Endodermal cell (in vitro differentiated cells): ENCODE measurements around the gene TMEM115. TPM values are rescaled to one million over a fixed set of nuclear protein-coding genes. Genes with fewer than 3 reads are reported as not detected.
A peak's percentile ranks its signal among the peaks of the same experiment; 100 is the strongest.

Source experiments
- DNase-seq: peaks from one replicate; pipeline ENCODE4 v3.0.0-alpha.2; 2017
- H3K27ac ChIP-seq: 2 replicates; pipeline ENCODE4 v1.5.1; 2013; ENCODE audit warnings: mild to moderate bottlenecking, low read depth, low read length, moderate library complexity
- H3K27me3 ChIP-seq: 2 replicates; pipeline ENCODE4 v1.6.1; 2013; ENCODE audit warnings: mild to moderate bottlenecking, low read length, moderate library complexity; ENCODE audit not compliant: insufficient read depth, control insufficient read depth, poor library complexity, severe bottlenecking
- H3K36me3 ChIP-seq: 2 replicates; pipeline ENCODE4 v1.7.0; 2013; ENCODE audit warnings: mild to moderate bottlenecking, low read length, moderate library complexity; ENCODE audit not compliant: control insufficient read depth, insufficient read depth
- H3K4me1 ChIP-seq: one replicate; pipeline ENCODE4 v1.7.0; 2013; ENCODE audit warnings: low read length; ENCODE audit not compliant: control insufficient read depth, insufficient read depth
- H3K4me3 ChIP-seq: 2 replicates; pipeline ENCODE4 v1.5.1; 2013; ENCODE audit warnings: mild to moderate bottlenecking, low read length, moderate library complexity
- H3K9ac ChIP-seq: 2 replicates; pipeline ENCODE4 v1.6.1; 2013; ENCODE audit warnings: mild to moderate bottlenecking, low read length, moderate library complexity; ENCODE audit not compliant: poor library complexity, severe bottlenecking; ENCODE audit errors: extremely low read depth
- H3K9me3 ChIP-seq: 2 replicates; pipeline ENCODE4 v1.6.1; 2013; ENCODE audit warnings: mild to moderate bottlenecking, low read length, moderate library complexity; ENCODE audit not compliant: control insufficient read depth
- H3K27ac Mint-ChIP-seq: 2 replicates; pipeline ENCODE4 v1.8.0; 2020; ENCODE audit warnings: mixed read lengths
- H3K27me3 Mint-ChIP-seq: 2 replicates; pipeline ENCODE4 v1.8.0; 2021; ENCODE audit warnings: mild to moderate bottlenecking, mixed read lengths; ENCODE audit not compliant: insufficient read depth
- H3K36me3 Mint-ChIP-seq: 2 replicates; pipeline ENCODE4 v1.8.0; 2020; ENCODE audit warnings: low read depth, mixed read lengths
- H3K4me1 Mint-ChIP-seq: 2 replicates; pipeline ENCODE4 v1.8.0; 2020; ENCODE audit warnings: mixed read lengths
- H3K4me3 Mint-ChIP-seq: 2 replicates; pipeline ENCODE4 v1.8.0; 2020; ENCODE audit warnings: mild to moderate bottlenecking, moderate library complexity, mixed read lengths
- H3K9me3 Mint-ChIP-seq: 2 replicates; pipeline ENCODE4 v1.8.0; 2020; ENCODE audit warnings: mild to moderate bottlenecking, mixed read lengths
- WGBS, 2 experiments: methylation state at CpG; one replicate each; pipeline versions ENCODE4 v1.1.5 to v1.1.7; 2013; ENCODE audit warnings: missing lambda C conversion rate in 2 of 2, mixed read lengths in 1 of 2; ENCODE audit not compliant: insufficient coverage in 1 of 2, insufficient read length in 1 of 2; 5-methylcytosine and 5-hydroxymethylcytosine counted together
- total RNA-seq, 2 donors: library from RNA; stranded (reverse); fragmentation: NEBNext Ultra II Directional in 1 of 2; extraction: Animal tissue kit (Norgen Biotek cat#: 25700) in 1 of 2; gene quantifications; 2 replicates in 1 of 2; 3 replicates in 1 of 2; pipeline ENCODE4 v1.2.1, GENCODE V29; 2021
- TF ChIP-seq, protein P1 (sequence below): fragments of 200-600 bp; sonication (generic); conservative IDR thresholded peaks from 2 replicates; pipeline ENCODE4 v1.5.0; 2021; ENCODE audit warnings: antibody characterized with exemption, mild to moderate bottlenecking

The TMEM115 gene
- total RNA-seq, 2 donors from 2014 or later, result 30.1 to 32.2 TPM

DNA sequence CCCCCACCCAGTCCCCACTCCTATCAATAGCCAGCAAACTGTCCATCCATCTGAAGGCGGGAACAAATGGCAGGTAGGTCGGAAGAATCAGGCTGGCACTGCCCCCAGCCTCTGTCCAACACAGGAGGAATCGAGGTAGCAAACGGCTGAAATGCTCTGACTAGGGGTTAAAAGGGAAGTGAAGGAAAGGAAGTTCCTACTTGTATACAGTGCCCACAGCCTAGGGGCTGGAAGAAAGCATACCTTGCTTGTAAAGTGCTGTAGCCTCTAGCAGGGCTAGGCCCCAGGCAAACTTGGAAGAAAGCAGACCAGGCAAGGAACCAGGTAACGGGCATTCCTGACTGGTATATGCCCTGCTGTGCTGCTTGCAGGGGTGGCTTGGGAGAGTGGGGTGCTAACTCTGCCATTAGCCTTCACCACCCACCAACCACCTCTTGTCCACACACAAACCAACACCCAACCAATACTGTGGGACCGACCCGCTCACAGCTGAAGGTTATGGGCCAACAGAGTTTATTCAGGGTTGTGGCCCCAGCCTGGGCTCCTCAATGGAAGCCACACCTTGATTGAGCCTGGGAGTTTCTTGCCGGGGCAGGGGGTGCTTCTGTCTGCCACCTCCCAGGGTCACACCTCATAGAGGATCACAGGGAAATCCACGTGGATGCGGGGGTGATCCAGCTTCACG, 33.7 kb downstream of the TMEM115 start:
- Histone ChIP-seq H3K27ac (no peak overlapping the region), H3K4me3 (no peak overlapping the region), H3K9me3 (no peaks in the 10 kb centered on the region), H3K27me3 (no peaks in the 10 kb centered on the region), H3K9ac (no peak overlapping the region), H3K36me3 (peaks cover 46% of the 10 kb centered on the region), H3K4me1 (peaks cover 16% of the 10 kb centered on the region)
- TF ChIP-seq, protein P1, sequence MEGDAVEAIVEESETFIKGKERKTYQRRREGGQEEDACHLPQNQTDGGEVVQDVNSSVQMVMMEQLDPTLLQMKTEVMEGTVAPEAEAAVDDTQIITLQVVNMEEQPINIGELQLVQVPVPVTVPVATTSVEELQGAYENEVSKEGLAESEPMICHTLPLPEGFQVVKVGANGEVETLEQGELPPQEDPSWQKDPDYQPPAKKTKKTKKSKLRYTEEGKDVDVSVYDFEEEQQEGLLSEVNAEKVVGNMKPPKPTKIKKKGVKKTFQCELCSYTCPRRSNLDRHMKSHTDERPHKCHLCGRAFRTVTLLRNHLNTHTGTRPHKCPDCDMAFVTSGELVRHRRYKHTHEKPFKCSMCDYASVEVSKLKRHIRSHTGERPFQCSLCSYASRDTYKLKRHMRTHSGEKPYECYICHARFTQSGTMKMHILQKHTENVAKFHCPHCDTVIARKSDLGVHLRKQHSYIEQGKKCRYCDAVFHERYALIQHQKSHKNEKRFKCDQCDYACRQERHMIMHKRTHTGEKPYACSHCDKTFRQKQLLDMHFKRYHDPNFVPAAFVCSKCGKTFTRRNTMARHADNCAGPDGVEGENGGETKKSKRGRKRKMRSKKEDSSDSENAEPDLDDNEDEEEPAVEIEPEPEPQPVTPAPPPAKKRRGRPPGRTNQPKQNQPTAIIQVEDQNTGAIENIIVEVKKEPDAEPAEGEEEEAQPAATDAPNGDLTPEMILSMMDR, result no peak
- no peak for DNase-seq
- WGBS, 2 experiments, result 92% methylated on average over 9 to 11 of the region's 11 CpGs
- Mint-ChIP-seq H3K4me3 (no peak overlapping the region), H3K36me3 (peaks cover 17% of the 10 kb centered on the region), H3K27me3 (no peaks in the 10 kb centered on the region), H3K9me3 (no peaks in the 10 kb centered on the region), H3K4me1 (peaks cover 20% of the 10 kb centered on the region), H3K27ac (no peak overlapping the region)

DNA sequence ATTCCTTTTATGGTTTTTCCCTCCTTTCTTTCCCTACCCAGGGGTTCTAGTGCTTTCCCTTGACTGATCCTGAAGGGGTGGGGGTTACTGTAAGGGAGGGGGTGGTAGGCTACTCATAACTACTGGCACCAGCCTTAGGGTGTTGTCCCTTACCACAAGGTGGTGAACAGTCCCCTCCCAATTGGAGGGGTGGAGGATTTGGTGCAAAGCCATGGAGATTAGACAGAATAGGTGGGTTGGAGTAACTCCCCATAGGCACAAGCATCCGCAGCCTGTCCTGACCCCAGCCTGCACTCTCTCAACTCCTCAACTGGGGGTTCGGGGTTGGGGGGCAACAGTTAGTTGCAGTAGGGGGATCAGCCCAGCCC, 34.2 kb downstream of the TMEM115 start:
- 80 to 92% methylated on average over 1 to 2 of the region's 2 CpGs for WGBS, 2 experiments
- Histone ChIP-seq H3K36me3 (peaks cover 42% of the 10 kb centered on the region), H3K9ac (no peak overlapping the region), H3K27ac (no peak overlapping the region), H3K9me3 (no peaks in the 10 kb centered on the region), H3K4me3 (no peak overlapping the region), H3K27me3 (no peaks in the 10 kb centered on the region), H3K4me1 (peaks cover 21% of the 10 kb centered on the region)
- TF ChIP-seq, protein P1, result no peak
- Mint-ChIP-seq H3K9me3 (no peaks in the 10 kb centered on the region), H3K36me3 (peaks cover 13% of the 10 kb centered on the region), H3K4me1 (peaks cover 24% of the 10 kb centered on the region), H3K4me3 (no peak overlapping the region), H3K27ac (peak overlapping the region; percentile 48), H3K27me3 (no peaks in the 10 kb centered on the region)
- DNase-seq, result no peak

DNA sequence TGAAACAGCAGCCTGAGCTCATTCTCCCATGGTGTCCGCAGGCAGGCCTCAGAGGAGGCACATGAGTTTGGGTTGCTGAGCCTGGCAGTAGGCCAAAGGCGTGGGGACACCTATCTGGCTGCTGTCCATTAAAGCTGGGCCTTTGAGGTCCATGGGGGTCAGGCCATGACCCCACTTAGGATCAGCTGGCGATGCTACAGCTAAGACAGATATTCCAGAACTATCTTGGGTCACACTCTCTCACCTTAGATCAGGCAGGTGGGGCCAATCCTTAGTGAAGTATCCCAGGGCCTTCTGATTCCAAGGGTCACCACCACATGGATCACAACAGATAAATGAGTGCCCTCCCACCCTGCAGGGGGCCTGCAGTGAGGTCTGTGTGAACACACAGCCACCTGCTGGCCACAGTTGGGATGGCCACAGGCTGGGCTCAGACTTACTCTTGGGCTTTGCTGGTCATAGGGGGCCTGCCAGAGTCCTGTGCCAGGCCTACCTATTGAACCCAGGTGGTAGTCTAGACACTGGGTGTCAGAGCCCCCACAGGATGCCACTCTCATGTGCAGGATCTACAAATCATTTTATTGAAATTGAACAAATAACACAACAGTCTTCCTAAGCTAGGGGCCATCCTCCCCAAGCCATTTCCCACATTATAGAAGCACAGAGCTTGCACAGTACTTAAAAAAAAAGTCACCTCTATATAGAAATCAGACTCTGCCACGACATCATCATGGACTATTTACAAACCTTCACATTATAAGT, 34.8 kb downstream of the TMEM115 start:
- H3K4me1 ChIP-seq, result peaks cover 26% of the 10 kb centered on the region
- Mint-ChIP-seq H3K27ac (peak overlapping the region; percentile 48), H3K36me3 (peaks cover 13% of the 10 kb centered on the region), H3K4me3 (no peak overlapping the region), H3K4me1 (peaks cover 30% of the 10 kb centered on the region), H3K9me3 (no peaks in the 10 kb centered on the region), H3K27me3 (no peaks in the 10 kb centered on the region)
- H3K4me3 ChIP-seq, result no peak overlapping the region
- H3K36me3 ChIP-seq, result peaks cover 42% of the 10 kb centered on the region
- H3K27ac ChIP-seq, result no peak overlapping the region
- peak; percentile 98 for DNase-seq
- no peak overlapping the region for H3K9ac ChIP-seq
- TF ChIP-seq, protein P1, result peak; percentile 90
- WGBS, 2 experiments, result 76 to 86% methylated on average over 1 to 4 of the region's 4 CpGs
- no peaks in the 10 kb centered on the region for H3K9me3 ChIP-seq
- H3K27me3 ChIP-seq, result no peaks in the 10 kb centered on the region
